ENCODE results near the gene ESR1. TPM values are rescaled to one million over a fixed set of nuclear protein-coding genes. Genes with fewer than 3 reads are reported as not detected.

ESR1 gene
- polyA plus RNA-seq, 1 donor (not counting 4 experiments of a cell fraction or from before 2014, with no cell fraction given), result 0.22 TPM

GRCh38 chr6:152022303-152022702 is 214.8 kb downstream of the ESR1 start:
- Histone ChIP-seq H3K4me3 (ENCODE audit: control insufficient read depth in 2 of 3, extremely low read depth in 1 of 3, insufficient read depth in 2 of 3, low read depth in 1 of 3, low read length in 3 of 3) (no peak overlapping the region), H4K20me1 (ENCODE audit: control insufficient read depth, extremely low read depth, insufficient read depth, low read length) (no peaks in the 10 kb centered on the region), H3K36me3 (ENCODE audit: control insufficient read depth in 2 of 2, extremely low read depth in 1 of 2, insufficient read depth in 2 of 2, low read length in 2 of 2) (no peaks in the 10 kb centered on the region), H3K4me1 (ENCODE audit: control insufficient read depth, extremely low read depth, insufficient read depth, low read length) (no peaks in the 10 kb centered on the region), H2AFZ (ENCODE audit: control insufficient read depth, low read length) (no peak overlapping the region), H3K79me2 (ENCODE audit: control insufficient read depth, insufficient read depth, low read length) (no peaks in the 10 kb centered on the region), H3K4me2 (ENCODE audit: control insufficient read depth, extremely low read depth, insufficient read depth, low read depth, low read length) (no peak overlapping the region), H3K9me1 (ENCODE audit: control insufficient read depth, extremely low read depth, insufficient read depth, low read length) (no peaks in the 10 kb centered on the region), H3K9me3 (ENCODE audit: control insufficient read depth, low read depth, low read length) (no peaks in the 10 kb centered on the region), H3K9ac (ENCODE audit: control insufficient read depth, extremely low read depth, insufficient read depth, low read length) (no peak overlapping the region), H3K27me3 (ENCODE audit: control insufficient read depth, extremely low read depth, insufficient read depth, low read length) (no peaks in the 10 kb centered on the region), H3K27ac (ENCODE audit: control insufficient read depth, insufficient read depth, low read length) (no peak overlapping the region)
- DNase-seq (ENCODE audit: low read depth, low spot score) (no peak), FAIRE-seq (no peak)
- dilution Hi-C loops (cut with MboI; ENCODE audit: extremely low pct_ligation_motif_present, low sequenced_read_pairs), result no loop called here
- TF ChIP-seq, protein P1, sequence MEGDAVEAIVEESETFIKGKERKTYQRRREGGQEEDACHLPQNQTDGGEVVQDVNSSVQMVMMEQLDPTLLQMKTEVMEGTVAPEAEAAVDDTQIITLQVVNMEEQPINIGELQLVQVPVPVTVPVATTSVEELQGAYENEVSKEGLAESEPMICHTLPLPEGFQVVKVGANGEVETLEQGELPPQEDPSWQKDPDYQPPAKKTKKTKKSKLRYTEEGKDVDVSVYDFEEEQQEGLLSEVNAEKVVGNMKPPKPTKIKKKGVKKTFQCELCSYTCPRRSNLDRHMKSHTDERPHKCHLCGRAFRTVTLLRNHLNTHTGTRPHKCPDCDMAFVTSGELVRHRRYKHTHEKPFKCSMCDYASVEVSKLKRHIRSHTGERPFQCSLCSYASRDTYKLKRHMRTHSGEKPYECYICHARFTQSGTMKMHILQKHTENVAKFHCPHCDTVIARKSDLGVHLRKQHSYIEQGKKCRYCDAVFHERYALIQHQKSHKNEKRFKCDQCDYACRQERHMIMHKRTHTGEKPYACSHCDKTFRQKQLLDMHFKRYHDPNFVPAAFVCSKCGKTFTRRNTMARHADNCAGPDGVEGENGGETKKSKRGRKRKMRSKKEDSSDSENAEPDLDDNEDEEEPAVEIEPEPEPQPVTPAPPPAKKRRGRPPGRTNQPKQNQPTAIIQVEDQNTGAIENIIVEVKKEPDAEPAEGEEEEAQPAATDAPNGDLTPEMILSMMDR (optimal IDR thresholded peaks at IDR 0.05 in 1 of 3, IDR thresholded peaks at IDR 0.05 in 1 of 3, conservative IDR thresholded peaks at IDR 0.05 in 1 of 3; ENCODE audit: extremely low read depth in 1 of 3, insufficient read depth in 2 of 3, low read length in 3 of 3), result no peak
- TF ChIP-seq EZH2 (IDR thresholded peaks at IDR 0.05; ENCODE audit: low read length), result no peak

GRCh38 chr6:152023613-152024012 is 216.1 kb downstream of the ESR1 start:
- TF ChIP-seq, protein P1 (optimal IDR thresholded peaks at IDR 0.05 in 1 of 3, IDR thresholded peaks at IDR 0.05 in 1 of 3, conservative IDR thresholded peaks at IDR 0.05 in 1 of 3; ENCODE audit: extremely low read depth in 1 of 3, insufficient read depth in 2 of 3, low read length in 3 of 3), result no peak
- TF ChIP-seq EZH2 (IDR thresholded peaks at IDR 0.05; ENCODE audit: low read length), result no peak
- FAIRE-seq, result no peak
- no peak overlapping the region for H3K9ac ChIP-seq (ENCODE audit: control insufficient read depth, extremely low read depth, insufficient read depth, low read length)
- dilution Hi-C loops (cut with MboI; ENCODE audit: extremely low pct_ligation_motif_present, low sequenced_read_pairs), result no loop called here
- H3K4me2 ChIP-seq (ENCODE audit: control insufficient read depth, extremely low read depth, insufficient read depth, low read depth, low read length), result no peak overlapping the region
- H3K27me3 ChIP-seq (ENCODE audit: control insufficient read depth, extremely low read depth, insufficient read depth, low read length), result no peaks in the 10 kb centered on the region
- H2AFZ ChIP-seq (ENCODE audit: control insufficient read depth, low read length), result no peak overlapping the region
- no peak overlapping the region for H3K4me3 ChIP-seq (ENCODE audit: control insufficient read depth in 2 of 3, extremely low read depth in 1 of 3, insufficient read depth in 2 of 3, low read depth in 1 of 3, low read length in 3 of 3)
- no peak overlapping the region for H3K27ac ChIP-seq (ENCODE audit: control insufficient read depth, insufficient read depth, low read length)
- H3K9me1 ChIP-seq (ENCODE audit: control insufficient read depth, extremely low read depth, insufficient read depth, low read length), result no peaks in the 10 kb centered on the region
- H3K79me2 ChIP-seq (ENCODE audit: control insufficient read depth, insufficient read depth, low read length), result no peaks in the 10 kb centered on the region
- DNase-seq (ENCODE audit: low read depth, low spot score), result no peak
- no peaks in the 10 kb centered on the region for H3K4me1 ChIP-seq (ENCODE audit: control insufficient read depth, extremely low read depth, insufficient read depth, low read length)
- no peaks in the 10 kb centered on the region for H3K36me3 ChIP-seq (ENCODE audit: control insufficient read depth in 2 of 2, extremely low read depth in 1 of 2, insufficient read depth in 2 of 2, low read length in 2 of 2)
- H3K9me3 ChIP-seq (ENCODE audit: control insufficient read depth, low read depth, low read length), result no peaks in the 10 kb centered on the region
- no peaks in the 10 kb centered on the region for H4K20me1 ChIP-seq (ENCODE audit: control insufficient read depth, extremely low read depth, insufficient read depth, low read length)

Data from keratinocyte (primary cell).